GM12878 (cell line): ENCODE measurements around the gene PAPSS2.

Experiments
- ATF7 ChIP-seq: fragments of 450-650 bp; IDR thresholded peaks from 2 replicates; pipeline ENCODE4 v1.6.1; 2016; ENCODE audit warnings: low read depth, mild to moderate bottlenecking
- BCL3 ChIP-seq: IDR thresholded peaks from 2 replicates; pipeline ENCODE4 v1.6.1; 2011; ENCODE audit warnings: borderline replicate concordance, low read depth, mild to moderate bottlenecking, moderate library complexity, low read length; ENCODE audit not compliant: insufficient read depth, poor library complexity, severe bottlenecking
- CREB1 ChIP-seq: IDR thresholded peaks from 2 replicates; pipeline ENCODE4 v1.6.1; 2012; ENCODE audit warnings: low read depth, mild to moderate bottlenecking, inconsistent platforms
- CTCF ChIP-seq, 3 experiments: IDR thresholded peaks in 2 of 3; conservative IDR thresholded peaks in 1 of 3; 2 replicates each; pipeline ENCODE4 v1.5.1; 2011; ENCODE audit warnings: low read depth in 3 of 3, low read length in 3 of 3, mild to moderate bottlenecking in 3 of 3, control low read depth in 2 of 3, moderate library complexity in 2 of 3, inconsistent platforms in 1 of 3, mixed read lengths in 1 of 3; ENCODE audit not compliant: control insufficient read depth in 2 of 3, insufficient read depth in 1 of 3; ENCODE audit errors: extremely low read depth in 1 of 3
- ELK1 ChIP-seq: IDR thresholded peaks from 2 replicates; pipeline ENCODE4 v1.6.1; 2012; ENCODE audit warnings: low read depth, low read length, improper control_type of control experiment
- EP300 ChIP-seq, 2 experiments: fragments of 150-350 bp in 1 of 2; IDR thresholded peaks; 2 replicates each; pipeline ENCODE4 v1.6.1; 2011 to 2012; ENCODE audit warnings: low read depth in 2 of 2, low read length in 2 of 2, borderline replicate concordance in 1 of 2, improper control_type of control experiment in 1 of 2, inconsistent platforms in 1 of 2; ENCODE audit not compliant: control insufficient read depth in 1 of 2
- JUNB ChIP-seq: IDR thresholded peaks from 2 replicates; pipeline ENCODE4 v1.6.1; 2016; ENCODE audit warnings: antibody characterized with exemption, mild to moderate bottlenecking
- PKNOX1 ChIP-seq: fragments of 450-650 bp; IDR thresholded peaks from 2 replicates; pipeline ENCODE4 v1.6.1; 2016; ENCODE audit warnings: mild to moderate bottlenecking
- POLR2A ChIP-seq: IDR thresholded peaks from 2 replicates; pipeline ENCODE4 v1.6.1; 2011; ENCODE audit warnings: low read depth, mild to moderate bottlenecking, low read length
- RAD51 ChIP-seq: fragments of 450-650 bp; IDR thresholded peaks from 2 replicates; pipeline ENCODE4 v1.6.1; 2016; ENCODE audit warnings: moderate library complexity, mild to moderate bottlenecking, inconsistent platforms
- RB1 ChIP-seq: fragments of 450-650 bp; formaldehyde crosslinking; IDR thresholded peaks from 2 replicates; pipeline ENCODE4 v1.6.1; 2017; ENCODE audit warnings: mild to moderate bottlenecking, borderline replicate concordance
- WRNIP1 ChIP-seq: IDR thresholded peaks from 2 replicates; pipeline ENCODE4 v1.6.1; 2011; ENCODE audit warnings: low read depth, low read length, improper control_type of control experiment, borderline replicate concordance
- ZBTB11 ChIP-seq: fragments of 450-650 bp; formaldehyde crosslinking; IDR thresholded peaks from 2 replicates; pipeline ENCODE4 v1.5.0; 2022; ENCODE audit warnings: mild to moderate bottlenecking, missing genetic modification characterization
- ZBTB40 ChIP-seq: fragments of 450-650 bp; IDR thresholded peaks from 2 replicates; pipeline ENCODE4 v1.6.1; 2016; ENCODE audit warnings: mild to moderate bottlenecking, moderate library complexity, borderline replicate concordance

- TF ChIP-seq POLR2A, result no peak
- no peak for TF ChIP-seq PKNOX1
- TF ChIP-seq CREB1, result no peak
- no peak for TF ChIP-seq CTCF (IDR thresholded peaks at IDR 0.05 in 2 of 3, conservative IDR thresholded peaks at IDR 0.05 in 1 of 3; ENCODE audit: control insufficient read depth in 2 of 3, extremely low read depth in 1 of 3, insufficient read depth in 1 of 3, low read depth in 3 of 3, low read length in 3 of 3)
- TF ChIP-seq JUNB, result no peak
- TF ChIP-seq ZBTB11 (CRISPR knock-in tag), result no peak
- no peak for TF ChIP-seq ATF7
- TF ChIP-seq RAD51, result no peak
- TF ChIP-seq RB1, result no peak
- TF ChIP-seq BCL3, result no peak
- TF ChIP-seq ELK1, result no peak
- no peak for TF ChIP-seq EP300 (IDR thresholded peaks at IDR 0.05; ENCODE audit: borderline replicate concordance in 1 of 2, control insufficient read depth in 1 of 2, low read depth in 2 of 2, low read length in 2 of 2)
- no peak for TF ChIP-seq WRNIP1
- TF ChIP-seq ZBTB40, result no peak
These were observed 34.0 kb upstream of the PAPSS2 start for GRCh38 chr10:87625661-87626060.
